ENCODE data around the gene TBC1D4.
"Not testable (repeated sequence)": the region's sequence is repeated elsewhere in the genome, so short reads cannot be mapped to it uniquely, and the experiment has no call there.

The TBC1D4 gene

DNA sequence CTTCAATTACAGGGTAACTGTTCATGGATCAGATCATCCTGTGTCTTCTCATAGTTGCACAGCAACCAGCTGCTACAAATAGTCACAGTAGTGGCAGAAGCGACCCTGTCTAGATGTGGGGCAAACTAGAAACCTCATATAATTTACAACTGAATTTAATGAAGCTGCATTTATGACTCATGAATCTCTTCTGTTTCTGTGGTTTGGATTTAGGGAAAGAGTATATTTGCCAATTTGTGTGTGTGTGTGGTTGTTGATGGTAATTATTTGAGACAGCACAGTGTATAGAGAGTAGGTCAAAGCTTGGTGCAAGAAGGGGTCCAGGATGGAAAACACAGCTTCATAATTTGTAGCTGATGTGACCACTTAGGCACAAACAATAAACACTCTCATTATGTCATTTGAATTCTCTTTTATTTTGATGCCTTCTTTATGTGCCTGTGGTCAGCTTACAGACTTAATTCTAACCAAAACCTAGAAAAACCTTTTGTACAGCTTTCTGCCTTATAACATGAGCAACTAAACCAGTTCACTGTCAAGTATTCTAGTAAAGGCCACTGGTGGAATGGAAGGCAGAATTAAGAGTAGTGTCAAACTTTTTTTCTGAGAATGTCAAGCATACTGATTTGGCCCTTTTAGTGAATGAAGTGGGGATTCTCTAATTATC, 218.1 kb downstream of the TBC1D4 start:
- DNase-seq: no peak

- no peak for DNase-seq
Observed at GRCh38 chr13:75258159-75258782, 223.7 kb downstream of the TBC1D4 start.

DNA sequence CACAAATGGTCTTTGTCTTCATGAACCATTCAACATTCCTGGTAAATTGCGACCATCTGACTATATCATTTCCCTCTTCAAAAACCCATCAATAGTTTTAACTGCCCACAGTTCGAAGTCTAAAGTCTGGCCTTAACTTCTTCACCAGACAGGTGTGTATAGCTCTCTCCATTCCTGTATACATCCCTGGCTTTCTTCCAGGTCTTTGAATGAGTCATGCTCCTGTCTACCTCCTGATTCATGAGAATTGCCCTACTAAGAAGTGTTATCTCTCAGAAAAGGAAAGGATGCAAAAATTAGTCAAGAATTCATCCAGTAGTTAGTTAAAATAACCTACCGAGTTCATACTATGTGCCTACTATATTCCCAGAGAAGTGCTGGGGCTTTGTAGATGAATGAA, 225.0 kb downstream of the TBC1D4 start:
- DNase-seq: no peak

DNA sequence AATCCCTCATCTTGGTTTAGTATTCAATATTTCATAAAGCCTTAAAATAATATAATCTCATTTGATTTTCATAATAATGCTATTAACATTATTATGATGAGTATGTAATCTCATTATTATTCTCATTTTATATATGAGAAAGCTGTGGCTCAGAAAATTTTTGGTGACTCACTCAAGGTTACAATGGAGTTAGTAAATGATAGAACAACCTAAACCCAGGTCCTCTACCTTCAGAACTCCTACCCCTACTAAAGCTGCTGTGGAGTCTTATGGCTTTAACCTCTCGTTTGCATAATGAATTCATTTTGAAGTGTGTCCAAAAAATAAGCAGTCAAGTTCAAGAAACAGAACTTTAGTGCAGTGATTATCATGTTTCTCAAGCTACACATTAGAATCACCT, 226.3 kb downstream of the TBC1D4 start:
- DNase-seq: no peak

GRCh38 chr13:75255147-75255546, 226.8 kb downstream of the TBC1D4 start:
- no peak for DNase-seq

DNA sequence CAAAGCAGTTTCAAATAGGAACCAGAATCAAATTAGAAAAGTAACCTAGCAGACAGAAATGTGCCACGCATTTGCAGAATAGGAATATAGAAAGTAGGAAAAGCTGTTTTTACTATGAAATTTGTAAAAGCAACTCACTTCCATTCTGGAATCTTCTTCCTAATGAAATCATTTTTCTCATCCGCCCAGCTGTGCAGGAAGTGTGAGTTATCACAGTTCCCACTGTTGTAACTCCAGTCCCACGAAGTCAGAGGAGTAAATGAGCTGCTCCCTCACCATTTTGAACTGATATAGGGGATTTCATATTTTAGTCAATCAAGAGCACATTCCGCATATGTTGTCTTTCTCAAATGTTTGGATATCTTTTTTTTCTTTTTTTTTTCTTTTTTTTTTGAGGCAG, 230.8 kb downstream of the TBC1D4 start:
- no peak for DNase-seq

- no peak for DNase-seq
Observed at GRCh38 chr13:75250526-75251178, 231.3 kb downstream of the TBC1D4 start.

GRCh38 chr13:75245578-75245977, 236.4 kb downstream of the TBC1D4 start:
- DNase-seq: not testable (repeated sequence)

DNA sequence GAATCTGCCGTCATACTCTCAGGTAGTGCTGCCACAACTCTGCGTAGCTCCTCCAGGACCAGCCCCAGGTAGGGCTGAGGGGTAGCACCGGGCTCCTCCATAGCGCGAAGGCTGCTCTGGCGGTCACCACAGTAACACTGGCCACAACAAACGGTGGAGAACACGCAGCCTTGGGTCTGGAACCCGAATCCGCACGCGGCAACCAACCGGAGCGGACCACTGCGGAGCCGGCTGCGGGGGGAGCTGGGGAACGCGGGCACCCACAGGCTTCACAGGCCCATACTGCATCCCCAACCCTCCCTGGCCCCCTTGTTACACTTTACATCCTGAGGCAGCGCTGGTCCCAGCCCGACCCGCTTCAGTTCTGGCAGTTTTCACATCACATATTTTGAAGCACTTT, 241.7 kb downstream of the TBC1D4 start:
- not testable (repeated sequence) for DNase-seq

GRCh38 chr13:75236774-75237173, 245.2 kb downstream of the TBC1D4 start:
- DNase-seq: no peak

Data from activated T-cell treated with anti-CD3 and anti-CD28 coated beads, Interleukin-2, amount 50 U/mL, for 1 hour (primary cell).